Vagina (tissue), 2 donors: ENCODE results near the gene SLK.

Source experiments
- POLR2A ChIP-seq, 2 donors: fragments of 450-650 bp; IDR thresholded peaks; one replicate each; pipeline ENCODE4 v1.6.1; 2017; ENCODE audit warnings: antibody characterized with exemption in 2 of 2, mild to moderate bottlenecking in 2 of 2, moderate library complexity in 2 of 2
- POLR2AphosphoS5 ChIP-seq, 2 donors: sonication (generic); formaldehyde crosslinking; IDR thresholded peaks; one replicate each; pipeline ENCODE4 v1.9.0; 2017; ENCODE audit warnings: antibody characterized with exemption in 2 of 2, mild to moderate bottlenecking in 2 of 2, low read depth in 1 of 2; ENCODE audit not compliant: insufficient read depth in 1 of 2
- TF ChIP-seq, protein P1 (sequence below), 3 experiments: fragments of 450-650 bp in 2 of 3; fragments of 200-600 bp in 1 of 3; sonication (generic) in 1 of 3; IDR thresholded peaks; one replicate each; pipeline ENCODE4 v1.5.1; 2017 to 2019; ENCODE audit warnings: antibody characterized with exemption in 3 of 3, mild to moderate bottlenecking in 2 of 3, moderate library complexity in 2 of 3

DNA sequence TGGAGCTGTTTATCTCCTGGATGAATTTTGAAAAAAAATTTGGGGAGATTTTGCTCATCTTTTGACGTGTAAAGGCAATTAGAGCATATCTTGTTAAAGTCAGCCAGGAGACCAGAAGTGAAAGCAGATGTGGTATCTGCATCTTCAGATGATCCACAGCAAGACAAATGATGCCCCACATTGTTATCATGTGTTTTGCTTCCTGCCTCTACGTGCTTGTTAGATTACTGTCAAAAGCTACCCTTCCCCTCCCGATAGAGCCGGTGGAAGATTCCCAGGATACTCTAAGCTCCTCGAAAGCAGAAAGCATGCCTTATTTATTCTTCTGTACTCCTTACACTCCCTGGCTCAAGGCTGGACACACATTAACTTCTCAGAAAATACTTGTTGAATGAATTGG, 105.8 kb downstream of the SLK start:
- TF ChIP-seq, protein P1, sequence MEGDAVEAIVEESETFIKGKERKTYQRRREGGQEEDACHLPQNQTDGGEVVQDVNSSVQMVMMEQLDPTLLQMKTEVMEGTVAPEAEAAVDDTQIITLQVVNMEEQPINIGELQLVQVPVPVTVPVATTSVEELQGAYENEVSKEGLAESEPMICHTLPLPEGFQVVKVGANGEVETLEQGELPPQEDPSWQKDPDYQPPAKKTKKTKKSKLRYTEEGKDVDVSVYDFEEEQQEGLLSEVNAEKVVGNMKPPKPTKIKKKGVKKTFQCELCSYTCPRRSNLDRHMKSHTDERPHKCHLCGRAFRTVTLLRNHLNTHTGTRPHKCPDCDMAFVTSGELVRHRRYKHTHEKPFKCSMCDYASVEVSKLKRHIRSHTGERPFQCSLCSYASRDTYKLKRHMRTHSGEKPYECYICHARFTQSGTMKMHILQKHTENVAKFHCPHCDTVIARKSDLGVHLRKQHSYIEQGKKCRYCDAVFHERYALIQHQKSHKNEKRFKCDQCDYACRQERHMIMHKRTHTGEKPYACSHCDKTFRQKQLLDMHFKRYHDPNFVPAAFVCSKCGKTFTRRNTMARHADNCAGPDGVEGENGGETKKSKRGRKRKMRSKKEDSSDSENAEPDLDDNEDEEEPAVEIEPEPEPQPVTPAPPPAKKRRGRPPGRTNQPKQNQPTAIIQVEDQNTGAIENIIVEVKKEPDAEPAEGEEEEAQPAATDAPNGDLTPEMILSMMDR (IDR thresholded peaks at IDR 0.05), result no peak
- TF ChIP-seq POLR2AphosphoS5 (IDR thresholded peaks at IDR 0.05; ENCODE audit: insufficient read depth in 1 of 2, low read depth in 1 of 2) (no peak), POLR2A (IDR thresholded peaks at IDR 0.05) (no peak)
